Skeletal muscle satellite cell (primary cell): Measurements from ENCODE around the gene LPP.

ENCODE experiments used
- H3K27me3 ChIP-seq: 2 replicates; pipeline ENCODE4 v1.7.0; 2013; ENCODE audit warnings: low read length; ENCODE audit not compliant: control insufficient read depth, insufficient read depth
- H3K36me3 ChIP-seq: 2 replicates; pipeline ENCODE4 v1.7.0; 2013; ENCODE audit warnings: mild to moderate bottlenecking, control low read depth, low read length; ENCODE audit not compliant: insufficient read depth
- H3K4me1 ChIP-seq: 2 replicates; pipeline ENCODE4 v1.7.0; 2013; ENCODE audit warnings: low read length; ENCODE audit not compliant: control insufficient read depth, insufficient read depth
- H3K4me2 ChIP-seq: 2 replicates; pipeline ENCODE4 v1.7.0; 2013; ENCODE audit warnings: mild to moderate bottlenecking, low read length
- H3K4me3 ChIP-seq: 2 replicates; pipeline ENCODE4 v1.7.0; 2013; ENCODE audit warnings: low read length
- H3K9ac ChIP-seq: 2 replicates; pipeline ENCODE4 v1.7.0; 2013; ENCODE audit warnings: mild to moderate bottlenecking, low read depth, low read length, moderate library complexity
- H3K9me3 ChIP-seq: replicated peaks from 2 replicates; pipeline ENCODE4 v1.7.0; 2013; ENCODE audit warnings: mild to moderate bottlenecking, control low read depth, low read length

The LPP gene

GRCh38 chr3:188269040-188269439 lies 115.1 kb downstream of the LPP start:
- Histone ChIP-seq H3K4me2 (no peak overlapping the region), H3K4me3 (no peak overlapping the region), H3K9ac (no peak overlapping the region), H3K36me3 (no peaks in the 10 kb centered on the region), H3K4me1 (peaks cover 93% of the 10 kb centered on the region), H3K27me3 (no peaks in the 10 kb centered on the region), H3K9me3 (no peaks in the 10 kb centered on the region)

DNA sequence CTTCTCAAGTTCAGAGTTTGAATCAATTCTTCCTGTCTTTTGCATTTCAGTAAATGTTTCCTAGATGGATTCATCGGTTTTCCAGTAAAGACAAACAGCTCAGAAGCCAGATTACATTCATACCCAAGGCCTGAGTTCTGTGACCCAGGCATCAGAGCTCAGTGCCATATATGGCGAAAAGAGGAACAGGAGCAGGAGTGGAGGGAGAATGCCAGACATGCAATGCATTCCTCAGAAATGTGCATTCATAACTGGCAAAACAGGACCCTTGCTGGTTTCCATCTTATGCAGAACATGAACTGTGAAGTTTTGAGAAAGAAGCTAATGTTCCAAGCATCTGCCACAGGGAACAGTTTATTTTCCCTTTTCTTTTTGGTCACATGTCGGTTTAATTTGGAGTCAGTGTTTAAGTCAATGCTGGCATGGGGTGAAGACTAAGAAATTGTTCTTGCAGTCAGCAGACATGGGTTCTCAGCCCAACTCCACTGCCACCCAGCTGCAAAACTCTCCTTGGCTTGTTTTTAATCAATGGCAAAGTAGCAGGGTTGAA lies 116.5 kb downstream of the LPP start:
- Histone ChIP-seq H3K4me2 (peak overlapping the region; percentile 59), H3K4me3 (peak overlapping the region; percentile 27), H3K4me1 (peaks cover 88% of the 10 kb centered on the region), H3K36me3 (no peaks in the 10 kb centered on the region), H3K9me3 (no peaks in the 10 kb centered on the region), H3K9ac (peak overlapping the region; percentile 79), H3K27me3 (no peaks in the 10 kb centered on the region)

GRCh38 chr3:188271226-188271914 lies 117.4 kb downstream of the LPP start:
- Histone ChIP-seq H3K4me1 (peaks cover 81% of the 10 kb centered on the region), H3K36me3 (no peaks in the 10 kb centered on the region), H3K9me3 (no peaks in the 10 kb centered on the region), H3K4me3 (no peak overlapping the region), H3K4me2 (peak overlapping the region; percentile 59), H3K9ac (peak overlapping the region; percentile 76), H3K27me3 (no peaks in the 10 kb centered on the region)

DNA sequence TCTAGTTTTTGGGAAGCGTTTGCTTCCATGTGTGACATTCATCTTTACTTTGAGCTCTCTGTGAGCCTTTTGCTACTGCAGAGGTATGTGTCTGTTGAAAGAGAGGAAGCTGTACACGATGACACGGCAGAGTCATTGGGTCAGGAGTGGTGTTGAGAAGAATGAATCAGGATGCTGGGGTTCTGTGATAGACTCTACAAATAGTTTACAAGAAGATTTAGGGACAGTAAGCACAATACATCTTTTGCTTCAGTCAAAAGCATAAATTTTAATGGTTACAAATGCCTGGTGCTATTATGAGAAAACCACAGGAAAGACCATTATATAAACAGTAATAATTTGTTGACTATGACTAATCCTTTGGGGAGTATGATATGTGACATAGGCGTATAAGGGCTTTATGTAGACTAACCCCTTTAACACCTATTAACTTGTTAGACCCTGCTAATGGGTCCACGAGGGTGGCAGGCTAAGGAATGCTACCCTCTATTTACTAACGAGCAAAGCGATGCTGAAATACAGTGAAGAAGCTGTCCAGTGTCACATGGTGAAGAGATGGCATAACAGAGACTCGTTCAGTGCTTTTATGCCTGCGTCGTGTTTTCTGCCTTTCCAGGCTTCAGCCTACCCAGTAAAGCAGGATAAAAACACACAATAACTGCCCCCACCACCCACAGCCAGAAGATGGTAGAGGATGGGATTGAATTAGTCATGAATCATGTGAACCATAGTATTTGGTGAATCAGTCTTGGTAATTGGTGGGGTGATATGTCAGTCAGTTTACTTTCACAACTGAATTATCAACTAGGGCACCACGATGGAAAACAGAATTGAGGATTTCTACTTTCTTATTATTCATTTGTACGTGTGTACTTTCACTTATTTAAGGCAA lies 118.8 kb downstream of the LPP start:
- Histone ChIP-seq H3K9me3 (no peaks in the 10 kb centered on the region), H3K4me2 (peak overlapping the region; percentile 58), H3K27me3 (no peaks in the 10 kb centered on the region), H3K4me3 (peak overlapping the region; percentile 35), H3K36me3 (no peaks in the 10 kb centered on the region), H3K9ac (peak overlapping the region; percentile 76), H3K4me1 (peaks cover 68% of the 10 kb centered on the region)

DNA sequence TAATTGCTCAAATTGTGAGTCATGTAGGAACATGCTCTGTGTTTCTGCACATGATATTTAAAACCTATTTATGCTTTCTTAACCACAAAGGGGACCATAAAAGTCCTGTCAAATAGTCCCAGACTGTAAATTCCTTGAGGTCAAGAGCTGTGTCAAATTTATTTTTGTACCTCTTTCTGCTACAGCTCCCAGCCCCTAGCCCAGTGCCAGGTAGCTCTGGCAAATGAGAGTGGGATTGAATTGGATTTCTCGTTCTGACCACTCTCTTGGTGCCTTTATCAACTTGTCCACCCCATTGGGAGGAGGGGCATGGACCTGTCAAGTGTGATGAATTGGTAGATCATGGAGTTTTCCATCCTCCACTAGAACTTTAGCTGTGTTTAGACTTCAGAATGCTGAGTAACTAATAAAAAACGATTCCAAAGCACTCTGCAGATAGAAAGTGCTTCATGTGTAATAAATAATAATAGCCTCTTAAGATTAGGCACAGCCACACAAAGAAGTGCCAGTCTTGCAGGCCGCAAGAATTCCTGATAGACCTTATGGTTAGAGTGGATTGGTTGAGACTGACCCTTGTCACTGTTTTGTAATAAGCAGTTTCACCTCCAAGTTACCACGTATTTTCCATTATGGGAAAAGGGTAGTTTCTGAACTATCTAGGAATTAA lies 120.4 kb downstream of the LPP start:
- Histone ChIP-seq H3K9ac (peak overlapping the region; percentile 13), H3K4me2 (peak overlapping the region; percentile 12), H3K4me1 (peaks cover 53% of the 10 kb centered on the region), H3K9me3 (no peaks in the 10 kb centered on the region), H3K27me3 (no peaks in the 10 kb centered on the region), H3K4me3 (no peak overlapping the region), H3K36me3 (no peaks in the 10 kb centered on the region)

- no peak overlapping the region for H3K9ac ChIP-seq
- H3K4me3 ChIP-seq, result no peak overlapping the region
- H3K36me3 ChIP-seq, result no peaks in the 10 kb centered on the region
- no peaks in the 10 kb centered on the region for H3K27me3 ChIP-seq
- H3K4me1 ChIP-seq, result peaks cover 35% of the 10 kb centered on the region
- H3K4me2 ChIP-seq, result no peak overlapping the region
- no peaks in the 10 kb centered on the region for H3K9me3 ChIP-seq
These were observed 122.4 kb downstream of the LPP start for GRCh38 chr3:188276375-188276774.

DNA sequence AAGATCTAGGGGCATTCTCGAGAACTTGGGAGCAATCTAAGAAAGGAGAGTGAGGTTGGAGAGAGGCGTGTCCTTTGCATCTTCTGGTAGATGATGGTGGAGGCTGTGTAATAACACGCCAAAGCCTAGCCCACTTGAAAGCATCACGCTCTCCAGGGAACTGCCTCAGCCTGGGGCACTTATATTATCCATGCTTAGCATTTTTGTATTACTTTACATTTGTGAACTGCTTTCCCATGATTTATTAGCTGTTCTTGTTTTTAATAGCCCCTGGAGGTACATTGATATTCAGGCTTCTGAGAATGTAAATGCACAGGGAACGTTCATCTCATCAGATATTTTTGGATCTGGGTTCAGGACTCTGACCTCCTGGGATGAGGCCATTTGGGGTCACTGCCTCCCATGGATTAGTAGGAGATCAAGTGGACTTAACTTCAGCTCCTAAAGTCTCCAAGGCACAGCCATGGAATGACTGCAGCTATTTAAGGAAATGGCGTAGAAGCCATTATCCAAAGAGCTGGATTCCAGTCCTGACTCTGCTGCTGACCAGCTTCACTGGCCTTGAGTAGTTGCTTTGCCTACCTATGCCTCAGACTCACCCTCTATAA lies 124.9 kb downstream of the LPP start:
- no peak overlapping the region for H3K9ac ChIP-seq
- H3K4me2 ChIP-seq, result no peak overlapping the region
- no peak overlapping the region for H3K4me3 ChIP-seq
- H3K27me3 ChIP-seq, result no peaks in the 10 kb centered on the region
- H3K4me1 ChIP-seq, result peaks cover 21% of the 10 kb centered on the region
- H3K36me3 ChIP-seq, result no peaks in the 10 kb centered on the region
- no peaks in the 10 kb centered on the region for H3K9me3 ChIP-seq

DNA sequence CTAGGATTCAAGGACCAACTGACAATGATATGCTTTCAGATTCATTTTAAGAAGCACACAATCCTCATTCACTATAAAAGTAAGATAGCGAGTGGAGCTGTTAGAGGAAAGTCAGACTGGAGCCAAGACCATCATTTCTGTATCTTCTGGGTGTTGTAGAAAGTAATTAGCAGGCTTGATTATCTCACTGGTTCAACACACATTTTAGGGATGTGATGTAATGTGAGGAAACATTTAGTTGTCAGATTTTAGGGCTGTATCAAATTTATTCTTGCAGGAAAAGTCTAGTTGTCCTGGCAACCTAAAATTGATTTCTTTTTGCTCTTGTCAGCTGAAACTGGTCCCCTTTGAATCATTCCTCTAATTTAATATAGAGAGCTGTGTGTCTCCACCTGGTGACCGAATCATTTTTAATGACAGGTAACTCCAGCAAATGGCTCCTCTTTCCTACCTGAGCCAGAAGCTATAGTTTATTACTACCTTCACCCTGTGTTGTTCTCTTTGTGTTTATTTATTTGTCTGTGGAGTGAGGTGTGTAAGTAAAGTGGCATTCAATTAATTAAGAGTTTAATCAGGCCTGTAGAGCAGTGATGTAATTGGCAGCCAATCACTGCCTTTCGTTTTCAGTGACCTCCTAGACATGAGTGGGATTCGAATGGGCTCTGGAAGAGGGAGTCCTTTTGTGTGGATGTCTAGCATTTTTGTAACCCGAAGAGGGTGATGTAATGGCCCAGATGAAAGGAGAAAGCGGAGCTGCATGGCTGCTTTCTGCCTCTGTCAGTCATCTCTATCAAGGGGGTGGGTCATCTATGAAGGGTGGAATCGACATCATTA lies 125.8 kb downstream of the LPP start:
- Histone ChIP-seq H3K9me3 (no peaks in the 10 kb centered on the region), H3K4me1 (peaks cover 13% of the 10 kb centered on the region), H3K9ac (no peak overlapping the region), H3K4me2 (no peak overlapping the region), H3K36me3 (no peaks in the 10 kb centered on the region), H3K27me3 (no peaks in the 10 kb centered on the region), H3K4me3 (no peak overlapping the region)

- no peak overlapping the region for H3K4me2 ChIP-seq
- H3K36me3 ChIP-seq, result no peaks in the 10 kb centered on the region
- no peak overlapping the region for H3K4me3 ChIP-seq
- no peak overlapping the region for H3K9ac ChIP-seq
- no peaks in the 10 kb centered on the region for H3K9me3 ChIP-seq
- peaks cover 18% of the 10 kb centered on the region for H3K4me1 ChIP-seq
- H3K27me3 ChIP-seq, result no peaks in the 10 kb centered on the region
These were observed 126.7 kb downstream of the LPP start for GRCh38 chr3:188280627-188281026.

DNA sequence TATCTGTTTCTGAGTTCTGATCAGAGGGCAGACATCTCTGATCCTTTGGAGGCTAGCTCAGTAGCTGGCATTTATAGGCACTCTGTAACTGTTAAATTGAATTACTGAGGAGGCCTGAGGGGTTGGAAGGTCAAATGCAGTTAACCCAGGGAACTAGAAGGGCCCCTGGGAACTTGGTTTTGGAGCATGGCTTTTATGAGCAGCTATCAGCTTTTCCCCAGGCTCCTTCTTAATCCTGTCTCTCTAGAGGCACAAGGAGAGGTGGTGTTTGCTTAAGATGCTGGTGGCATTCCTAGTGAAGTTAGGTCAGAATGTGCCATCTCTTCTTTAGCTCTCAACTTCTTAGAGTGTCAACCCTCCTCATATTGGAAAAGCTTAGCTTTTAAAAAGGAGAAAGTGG lies 128.9 kb downstream of the LPP start:
- Histone ChIP-seq H3K27me3 (no peaks in the 10 kb centered on the region), H3K9ac (no peak overlapping the region), H3K36me3 (no peaks in the 10 kb centered on the region), H3K4me1 (peaks cover 35% of the 10 kb centered on the region), H3K4me2 (no peak overlapping the region), H3K4me3 (no peak overlapping the region), H3K9me3 (no peaks in the 10 kb centered on the region)
